K562 (cell line): Measurements from ENCODE around the gene CD46. TPM values are rescaled to one million over a fixed set of nuclear protein-coding genes. Genes with fewer than 3 reads are reported as not detected.
A peak's percentile ranks its signal among the peaks of the same experiment; 100 is the strongest.

Source experiments
- ATAC-seq: fragments of 200-7000 bp; cut with Tn5 transposase; 3 replicates; pipeline ENCODE4 v1.9.1; 2020; ENCODE audit warnings: moderate library complexity
- BruUV-seq: library from RNA; stranded (reverse); fragments of 400-500 nt; replicated peaks from 2 replicates; lab custom pipeline; 2021; lab: Mats Ljungman, UMichigan
- CTCF ChIA-PET: fragments of 300-600 bp; formaldehyde crosslinking; extraction: SDS; loops from one replicate; lab custom pipeline; 2021; ENCODE audit warnings: low intra/inter-chr PET ratio; lab: Yijun Ruan, JAX
- POLR2A ChIA-PET: fragments of 300-600, 350-650 bp; sonication (Branson Sonifier 250); formaldehyde crosslinking; extraction: SDS; loops from one replicate; lab custom pipeline; 2021; ENCODE audit warnings: antibody characterized with exemption, inconsistent platforms; lab: Yijun Ruan, JAX
- DNase-seq, 4 experiments: peaks; one replicate each; pipeline versions ENCODE4 v3.0.0 to v3.0.0-alpha.2; 2011 to 2018; ENCODE audit warnings: low spot score in 3 of 4, mixed read lengths in 3 of 4; ENCODE audit errors: extremely low read depth in 1 of 4
- FAIRE-seq: peaks from 2 replicates; lab custom pipeline; 2011; peaks lifted over from hg19 to GRCh38; lab: Jason Lieb, UNC
- H2AFZ ChIP-seq: 2 replicates; pipeline ENCODE4 v1.6.0; 2011; ENCODE audit warnings: low read depth, low read length, control low read depth, inconsistent platforms
- H3K27ac ChIP-seq: fragments of 200-600 bp; 3 replicates; pipeline ENCODE4 v1.8.0; 2011; ENCODE audit warnings: low read depth, mild to moderate bottlenecking, control low read depth, inconsistent platforms, low read length, moderate library complexity, mixed read lengths; ENCODE audit errors: extremely low read depth
- H3K27me3 ChIP-seq, 2 experiments: fragments of 300-600 bp in 1 of 2; 2 replicates in 1 of 2; 3 replicates in 1 of 2; pipeline versions ENCODE4 v1.6.0 to v1.8.0; 2011; ENCODE audit warnings: inconsistent platforms in 2 of 2, low read length in 2 of 2, mild to moderate bottlenecking in 1 of 2, mixed read lengths in 1 of 2, moderate library complexity in 1 of 2; ENCODE audit not compliant: control insufficient read depth in 2 of 2, insufficient read depth in 2 of 2
- H3K36me3 ChIP-seq: fragments of 300-600 bp; 3 replicates; pipeline ENCODE4 v1.8.0; 2011; ENCODE audit warnings: mild to moderate bottlenecking, low read length, inconsistent platforms; ENCODE audit not compliant: control insufficient read depth, insufficient read depth
- H3K4me1 ChIP-seq, 2 experiments: fragments of 200-600 bp in 1 of 2; replicated peaks in 1 of 2; 2 replicates in 1 of 2; 3 replicates in 1 of 2; pipeline versions ENCODE4 v1.5.1 to v1.8.0; 2011; ENCODE audit warnings: inconsistent platforms in 2 of 2, low read length in 2 of 2, mild to moderate bottlenecking in 1 of 2, mixed read lengths in 1 of 2, moderate library complexity in 1 of 2; ENCODE audit not compliant: control insufficient read depth in 2 of 2, insufficient read depth in 2 of 2
- H3K4me2 ChIP-seq: 2 replicates; pipeline ENCODE4 v1.6.1; 2011; ENCODE audit warnings: low read length, control low read depth, inconsistent platforms, mixed read lengths; ENCODE audit not compliant: insufficient read depth
- H3K4me3 ChIP-seq: fragments of 200-600 bp; sonication (generic), shearing (Covaris generic); 2 replicates; pipeline ENCODE4 v1.5.1; 2016; ENCODE audit warnings: control low read depth, inconsistent platforms
- H3K79me2 ChIP-seq: fragments of 200-600 bp; 3 replicates; pipeline ENCODE4 v1.8.0; 2011; ENCODE audit warnings: low read length, inconsistent platforms; ENCODE audit not compliant: control insufficient read depth, insufficient read depth
- H3K9ac ChIP-seq, 2 experiments: 2 replicates each; pipeline versions ENCODE4 v1.6.0 to v1.6.1; 2011; ENCODE audit warnings: low read depth in 2 of 2, low read length in 2 of 2, control low read depth in 1 of 2, inconsistent platforms in 1 of 2, mild to moderate bottlenecking in 1 of 2, mixed read lengths in 1 of 2; ENCODE audit not compliant: insufficient read depth in 1 of 2
- H3K9me1 ChIP-seq: one replicate; pipeline ENCODE4 v1.6.0; 2011; ENCODE audit warnings: inconsistent platforms, mild to moderate bottlenecking, low read length, moderate library complexity; ENCODE audit not compliant: control insufficient read depth, insufficient read depth
- H3K9me3 ChIP-seq: replicated peaks from 2 replicates; pipeline ENCODE4 v1.5.1; 2011; ENCODE audit warnings: low read depth, low read length, inconsistent platforms; ENCODE audit not compliant: control insufficient read depth, insufficient read depth
- H4K20me1 ChIP-seq: replicated peaks from 2 replicates; pipeline ENCODE4 v1.6.1; 2011; ENCODE audit warnings: low read length, inconsistent platforms, mixed read lengths; ENCODE audit not compliant: control insufficient read depth, insufficient read depth
- ASH1L ChIP-seq: fragments of 450-650 bp; IDR thresholded peaks from 2 replicates; pipeline ENCODE4 v1.6.1; 2018; ENCODE audit warnings: borderline replicate concordance, mild to moderate bottlenecking, low read depth; ENCODE audit not compliant: partially characterized antibody
- EGR1 ChIP-seq: fragments of 450-650 bp; conservative IDR thresholded peaks from 2 replicates; pipeline ENCODE4 v1.6.1; 2017; ENCODE audit warnings: mild to moderate bottlenecking
- HMGN3 ChIP-seq: IDR thresholded peaks from 2 replicates; pipeline ENCODE4 v1.6.1; 2011; ENCODE audit warnings: borderline replicate concordance, low read depth, mild to moderate bottlenecking, mixed read lengths, low read length; ENCODE audit not compliant: insufficient read length; ENCODE audit errors: extremely low read depth
- MAZ ChIP-seq, 2 experiments: fragments of 450-650 bp in 1 of 2; sonication (generic) in 1 of 2; formaldehyde crosslinking; IDR thresholded peaks in 1 of 2; conservative IDR thresholded peaks in 1 of 2; 2 replicates each; pipeline versions ENCODE4 v1.4.0 to v1.5.0; 2020; ENCODE audit warnings: mild to moderate bottlenecking in 1 of 2, missing genetic modification reagents in 1 of 2
- SRF ChIP-seq, 2 experiments: fragments of 250-450, 450-650 bp in 1 of 2; sonication (Bioruptor Pico) in 1 of 2; sonication (generic) in 1 of 2; formaldehyde crosslinking; IDR thresholded peaks; 2 replicates each; pipeline versions ENCODE4 v1.5.0 to v1.5.1; 2020 to 2022; ENCODE audit warnings: mild to moderate bottlenecking in 1 of 2, missing genetic modification reagents in 1 of 2
- WGBS: fragments of 100-300 bp; shearing (Covaris generic); methylation state at CpG from one replicate; pipeline ENCODE4 v1.1.6; 2016; ENCODE audit warnings: low coverage, mixed read lengths; ENCODE audit not compliant: insufficient coverage; ENCODE audit errors: missing lambda C conversion rate; 5-methylcytosine and 5-hydroxymethylcytosine counted together
- in situ Hi-C: fragments of 300-500 bp; cut with MboI; formaldehyde crosslinking; loops from 4 replicates; pipeline ENCODE4 v1.15.0; 2018; ENCODE audit warnings: inconsistent platforms, mixed read lengths
- intact Hi-C: fragments of 100-400 bp; cut with micrococcal nuclease; formaldehyde crosslinking; loops from 2 replicates; pipeline ENCODE4 v1.14.2; 2022
- polyA plus RNA-seq, 8 experiments: library from polyadenylated mRNA; depleted of rRNA in 4 of 8; stranded (reverse) in 5 of 8; unstranded in 3 of 8; fragments of >200 nt; fragmentation: Nextera tagmentation in 2 of 8; fragmentation: Illumina TruSeq in 1 of 8; extraction: Ambion mirVana in 2 of 8; extraction: Trizol in 1 of 8; gene quantifications; 2 replicates each; pipeline versions ENCODE4 v1.2.1 to v1.2.3, GENCODE V29; 2011 to 2014; ENCODE audit warnings: inconsistent platforms in 1 of 8, missing spikeins in 1 of 8
- total RNA-seq, 7 experiments: library from RNA; depleted of rRNA in 6 of 7; stranded (reverse); fragments of >200 nt in 6 of 7; fragmentation: Illumina TruSeq in 2 of 7; extraction: Trizol in 2 of 7; gene quantifications; 2 replicates each; pipeline versions ENCODE4 v1.2.1 to v1.2.3, GENCODE V29; 2011 to 2021; ENCODE audit warnings: low replicate concordance in 1 of 7
- TF ChIP-seq, protein P1 (sequence below): fragments of 450-650 bp; IDR thresholded peaks from 2 replicates; pipeline ENCODE4 v1.6.1; 2016
- TF ChIP-seq, protein P2 (sequence below), 2 experiments: fragments of 250-450 bp in 1 of 2; fragments of 450-650 bp in 1 of 2; sonication (Bioruptor Pico) in 1 of 2; IDR thresholded peaks; 2 replicates each; pipeline versions ENCODE4 v1.6.1 to v1.8.0; 2016 to 2021; ENCODE audit warnings: mild to moderate bottlenecking in 2 of 2, moderate library complexity in 2 of 2, missing compliant biosample characterization in 1 of 2, missing genetic modification characterization in 1 of 2

Gene CD46
- total and polyA plus RNA-seq, 9 of the 15 experiments (the other 6 are each of a cell fraction or from before 2014, with no cell fraction given), result 87.9 to 374 (median 156) TPM

DNA sequence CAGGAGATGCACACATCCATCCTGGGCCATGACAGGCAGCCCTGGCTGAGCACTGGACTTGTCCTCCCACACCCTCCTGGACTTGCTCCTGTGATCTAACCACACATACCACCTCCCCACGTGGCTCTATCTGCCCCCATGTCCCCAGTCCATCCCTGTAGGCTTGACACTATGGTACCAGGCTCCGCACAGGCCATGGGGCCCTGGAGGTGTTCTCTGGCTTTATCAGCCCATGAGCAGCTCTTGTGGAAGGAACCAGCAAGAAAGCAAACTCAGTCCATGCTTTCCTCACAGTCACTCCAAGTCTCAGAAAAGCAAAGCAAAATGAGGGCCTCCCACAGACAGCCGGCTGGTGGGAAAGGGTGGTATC lies 61.6 kb downstream of the CD46 start:
- Histone ChIP-seq H3K36me3 (peaks cover 10% of the 10 kb centered on the region; the same call in 2 of the 3 replicates), H3K9me1 (peaks cover 8% of the 10 kb centered on the region), H3K4me1 (peaks cover 29 to 56% of the 10 kb centered on the region in 2 experiments), H3K4me2 (no peak overlapping the region), H4K20me1 (0 out of 2 replicates have a peak, but pooled peaks cover 5% of the 10 kb centered on the region), H3K79me2 (no peaks in the 10 kb centered on the region), H3K27me3 (no peaks in the 10 kb centered on the region), H3K9ac (peak overlapping the region in 1 of 2 experiments; percentile 28; a peak in 1 of 4 replicates), H2AFZ (no peak overlapping the region), H3K4me3 (no peak overlapping the region), H3K9me3 (no peaks in the 10 kb centered on the region), H3K27ac (no peak overlapping the region)
- in situ Hi-C loops, result no loop called here
- no peak for ATAC-seq
- CTCF ChIA-PET, result no interaction called here
- DNase-seq, result peak in 1 of 4 experiments; percentile 31
- no TSS peak for BruUV-seq
- FAIRE-seq, result no peak
- WGBS, result 29% methylated on average over 3 of the region's 3 CpGs
- intact Hi-C loops, result loop anchor here (2.0 kb wide), 1 partner anchor 149 kb away; no protein-coding TSS in a partner anchor
- POLR2A ChIA-PET, result interaction anchor here (0.6 to 1.2 kb wide), 3 partner anchors 9 to 144 kb away, joined by 3 to 5 read pairs (median 4); no protein-coding TSS in a partner anchor
- TF ChIP-seq SRF (CRISPR knock-in tag; IDR thresholded peaks at IDR 0.05) (no peak), EGR1 (0 out of 2 replicates have a peak, but pooled peaks have one; percentile 4), MAZ (CRISPR knock-in tag; conservative IDR thresholded peaks at IDR 0.05 in 1 of 2, IDR thresholded peaks at IDR 0.05 in 1 of 2) (no peak), HMGN3 (no peak), ASH1L (no peak)
- TF ChIP-seq, protein P1, sequence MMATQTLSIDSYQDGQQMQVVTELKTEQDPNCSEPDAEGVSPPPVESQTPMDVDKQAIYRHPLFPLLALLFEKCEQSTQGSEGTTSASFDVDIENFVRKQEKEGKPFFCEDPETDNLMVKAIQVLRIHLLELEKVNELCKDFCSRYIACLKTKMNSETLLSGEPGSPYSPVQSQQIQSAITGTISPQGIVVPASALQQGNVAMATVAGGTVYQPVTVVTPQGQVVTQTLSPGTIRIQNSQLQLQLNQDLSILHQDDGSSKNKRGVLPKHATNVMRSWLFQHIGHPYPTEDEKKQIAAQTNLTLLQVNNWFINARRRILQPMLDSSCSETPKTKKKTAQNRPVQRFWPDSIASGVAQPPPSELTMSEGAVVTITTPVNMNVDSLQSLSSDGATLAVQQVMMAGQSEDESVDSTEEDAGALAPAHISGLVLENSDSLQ, result peak; percentile 22; the same call in 1 of the 2 replicates
- TF ChIP-seq, protein P2, sequence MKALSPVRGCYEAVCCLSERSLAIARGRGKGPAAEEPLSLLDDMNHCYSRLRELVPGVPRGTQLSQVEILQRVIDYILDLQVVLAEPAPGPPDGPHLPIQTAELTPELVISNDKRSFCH (CRISPR knock-in tag; IDR thresholded peaks at IDR 0.05), result no peak
- TF ChIP-seq, protein P2 (tag; IDR thresholded peaks at IDR 0.05), result 0 out of 2 replicates have a peak, but pooled peaks have one; percentile 16
